ENCODE measurements around the gene FLOT1.

DNA sequence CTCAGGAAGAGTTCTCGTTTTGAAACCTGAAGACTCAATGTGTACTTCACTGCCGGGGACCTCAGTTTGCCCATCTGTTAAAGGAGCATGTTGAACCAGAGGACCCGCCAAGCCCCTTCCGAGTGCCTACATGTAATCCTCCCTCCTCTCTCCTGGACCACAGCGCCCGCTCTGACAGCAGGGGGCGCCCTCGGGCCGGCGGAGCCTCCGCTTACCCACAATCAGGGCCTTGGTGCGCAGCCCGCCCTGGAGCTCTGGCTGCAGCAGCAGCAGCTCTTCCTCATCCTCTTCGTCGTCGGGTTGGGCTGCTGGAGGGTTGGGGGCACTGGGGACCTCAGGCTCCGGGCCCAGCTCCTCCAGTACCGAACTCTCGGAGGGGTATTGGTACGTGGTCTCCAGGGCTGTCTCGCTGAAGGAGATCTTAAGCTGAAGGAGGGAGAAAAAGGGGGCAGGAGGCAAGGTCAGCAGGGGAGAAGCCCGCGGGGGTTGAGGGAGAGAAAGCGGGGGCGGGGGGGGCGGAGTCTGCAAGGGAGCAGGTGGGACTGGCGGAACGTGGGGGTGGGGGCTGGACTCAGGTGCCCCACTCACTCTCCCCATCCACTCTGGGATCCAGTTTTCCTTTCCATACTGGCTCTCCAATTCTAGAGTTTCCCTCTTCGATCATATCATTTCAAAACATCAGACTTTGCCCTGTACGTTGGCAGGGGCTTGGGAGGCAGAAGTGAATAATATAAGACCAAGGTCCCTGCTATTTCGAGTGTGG, 63.3 kb downstream of the FLOT1 start:
- peak in 2 of 3 experiments; percentile 83 to 96 for TF ChIP-seq CTCF (optimal IDR thresholded peaks at IDR 0.05 in 1 of 3, IDR thresholded peaks at IDR 0.05 in 1 of 3, conservative IDR thresholded peaks at IDR 0.05 in 1 of 3; ENCODE audit: extremely low read depth in 1 of 3, insufficient read depth in 2 of 3, low read length in 3 of 3)
- no peak for TF ChIP-seq EZH2 (IDR thresholded peaks at IDR 0.05; ENCODE audit: low read length)

Measured in keratinocyte (primary cell).